ENCODE data around the gene CA5A.
"Not testable (repeated sequence)": the region's sequence is repeated elsewhere in the genome, so short reads cannot be mapped to it uniquely, and the experiment has no call there.

Gene CA5A

DNA sequence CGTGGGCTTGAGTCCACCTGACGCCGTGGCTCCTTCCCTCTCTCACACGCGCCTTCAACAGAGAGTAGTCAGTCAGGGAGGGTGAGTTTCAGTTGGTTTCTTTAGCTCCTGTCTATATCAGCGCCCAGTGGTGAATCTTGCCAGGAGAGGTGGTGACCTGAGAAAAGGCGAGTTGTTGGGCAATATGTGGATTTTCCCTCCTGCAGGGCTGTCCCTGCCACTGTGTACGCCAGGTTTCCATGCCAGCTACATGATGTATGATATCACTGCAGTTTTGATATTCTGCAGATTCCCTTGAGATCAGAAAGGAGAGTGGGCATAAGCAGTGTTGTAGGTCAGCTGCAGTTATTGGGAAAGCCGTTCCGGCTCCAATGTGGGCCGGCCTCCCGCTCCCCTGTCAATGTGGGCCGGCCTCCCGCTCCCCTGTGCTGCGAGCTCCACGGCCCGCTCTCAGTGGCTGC, 46.3 kb upstream of the CA5A start:
- Histone ChIP-seq H3K36me3 (ENCODE audit: insufficient read depth) (no peaks in the 10 kb centered on the region), H3K27ac (no peak overlapping the region), H2AFZ (ENCODE audit: low read depth) (no peak overlapping the region), H3K79me2 (ENCODE audit: insufficient read depth, low read depth) (no peaks in the 10 kb centered on the region), H3K4me2 (no peak overlapping the region), H3K4me3 (IDR thresholded peaks at IDR 0.05; ENCODE audit: insufficient read depth, low read depth, low read length) (no peak overlapping the region), H3K27me3 (ENCODE audit: insufficient read depth, low read depth) (no peaks in the 10 kb centered on the region), H3K9ac (no peak overlapping the region), H3K4me1 (ENCODE audit: low read depth, poor library complexity, severe bottlenecking) (no peaks in the 10 kb centered on the region), H4K20me1 (ENCODE audit: insufficient read depth) (no peaks in the 10 kb centered on the region)
- TF ChIP-seq, protein P1, sequence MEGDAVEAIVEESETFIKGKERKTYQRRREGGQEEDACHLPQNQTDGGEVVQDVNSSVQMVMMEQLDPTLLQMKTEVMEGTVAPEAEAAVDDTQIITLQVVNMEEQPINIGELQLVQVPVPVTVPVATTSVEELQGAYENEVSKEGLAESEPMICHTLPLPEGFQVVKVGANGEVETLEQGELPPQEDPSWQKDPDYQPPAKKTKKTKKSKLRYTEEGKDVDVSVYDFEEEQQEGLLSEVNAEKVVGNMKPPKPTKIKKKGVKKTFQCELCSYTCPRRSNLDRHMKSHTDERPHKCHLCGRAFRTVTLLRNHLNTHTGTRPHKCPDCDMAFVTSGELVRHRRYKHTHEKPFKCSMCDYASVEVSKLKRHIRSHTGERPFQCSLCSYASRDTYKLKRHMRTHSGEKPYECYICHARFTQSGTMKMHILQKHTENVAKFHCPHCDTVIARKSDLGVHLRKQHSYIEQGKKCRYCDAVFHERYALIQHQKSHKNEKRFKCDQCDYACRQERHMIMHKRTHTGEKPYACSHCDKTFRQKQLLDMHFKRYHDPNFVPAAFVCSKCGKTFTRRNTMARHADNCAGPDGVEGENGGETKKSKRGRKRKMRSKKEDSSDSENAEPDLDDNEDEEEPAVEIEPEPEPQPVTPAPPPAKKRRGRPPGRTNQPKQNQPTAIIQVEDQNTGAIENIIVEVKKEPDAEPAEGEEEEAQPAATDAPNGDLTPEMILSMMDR (conservative IDR thresholded peaks at IDR 0.05; ENCODE audit: low read depth, low read length), result no peak

DNA sequence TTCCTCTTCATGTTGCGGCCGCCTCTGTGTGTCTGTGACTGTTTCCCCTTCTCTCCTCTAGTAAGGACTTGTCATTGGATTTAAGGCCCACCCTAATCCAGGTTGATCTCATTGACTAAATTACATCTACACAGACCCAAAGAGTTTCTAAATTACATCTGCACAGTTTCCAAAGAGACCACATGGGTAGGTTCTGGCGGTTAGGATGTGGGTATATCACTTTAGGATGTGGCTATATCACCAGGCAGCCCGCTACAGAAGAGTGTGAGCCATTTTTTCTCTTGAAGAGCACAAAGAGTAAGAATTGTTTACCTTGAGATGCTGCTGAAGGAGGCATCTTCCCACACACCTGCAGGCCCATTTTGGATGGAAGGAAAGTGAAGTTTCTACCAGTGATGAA, 45.0 kb upstream of the CA5A start:
- not testable (repeated sequence) for H3K27ac ChIP-seq; H3K79me2 ChIP-seq (ENCODE audit: insufficient read depth, low read depth); H3K4me1 ChIP-seq (ENCODE audit: low read depth, poor library complexity, severe bottlenecking); H4K20me1 ChIP-seq (ENCODE audit: insufficient read depth); H2AFZ ChIP-seq (ENCODE audit: low read depth); H3K27me3 ChIP-seq (ENCODE audit: insufficient read depth, low read depth); H3K36me3 ChIP-seq (ENCODE audit: insufficient read depth); H3K4me3 ChIP-seq (IDR thresholded peaks at IDR 0.05; ENCODE audit: insufficient read depth, low read depth, low read length); H3K9ac ChIP-seq; H3K4me2 ChIP-seq

DNA sequence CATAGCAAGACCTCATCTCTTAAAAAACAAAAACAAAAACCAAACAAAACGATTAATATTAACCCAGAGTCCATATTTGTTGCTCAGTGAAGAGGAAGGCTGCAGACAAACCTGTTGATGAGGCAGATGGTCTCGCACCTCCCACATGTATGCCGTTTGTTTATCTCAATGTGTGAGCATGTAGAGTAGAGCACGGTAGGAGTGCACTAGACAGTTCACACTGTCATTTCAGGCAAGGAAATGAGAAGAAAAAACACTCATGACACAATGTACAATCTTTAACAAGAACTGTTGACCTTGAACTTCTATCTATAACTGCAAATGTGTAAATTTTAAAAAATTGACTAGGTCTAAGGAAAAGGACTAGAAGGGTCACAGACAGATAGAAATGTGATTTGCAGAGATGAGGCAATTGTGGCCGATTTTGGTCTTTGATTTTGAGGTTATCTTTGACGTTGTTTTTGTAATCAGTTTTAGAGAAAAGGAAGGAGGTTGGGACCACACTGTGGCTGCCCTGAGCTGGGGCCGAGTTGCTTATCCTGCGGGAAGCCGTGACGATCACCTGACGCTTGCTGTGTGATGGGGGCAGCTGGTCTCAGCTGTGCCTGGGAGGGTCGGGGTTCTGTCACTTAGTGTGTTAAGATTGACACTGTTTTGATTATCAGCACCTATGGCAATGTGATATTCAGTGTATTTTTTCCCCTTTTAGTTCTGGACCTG, 43.7 kb upstream of the CA5A start:
- not testable (repeated sequence) for H3K79me2 ChIP-seq (ENCODE audit: insufficient read depth, low read depth); H4K20me1 ChIP-seq (ENCODE audit: insufficient read depth)

DNA sequence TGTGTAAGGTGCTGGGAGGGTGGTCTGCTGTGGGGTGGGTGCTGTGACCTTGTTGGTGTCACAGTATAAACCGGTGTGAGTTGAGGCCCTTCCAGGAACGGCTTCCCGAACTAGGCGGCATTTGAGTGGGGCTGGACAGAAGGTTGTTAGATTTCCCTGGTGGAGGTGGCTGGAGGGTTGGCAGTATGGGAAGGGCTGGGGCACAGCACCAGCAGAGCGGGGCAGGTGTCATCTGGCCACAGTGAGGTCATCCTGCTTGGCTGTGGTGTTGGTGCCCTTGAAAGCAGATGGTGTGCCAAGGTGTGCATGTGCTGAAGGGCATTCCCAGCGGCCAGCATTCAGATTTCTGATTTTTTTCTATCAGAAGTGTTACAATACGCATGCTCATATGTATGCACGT, 43.0 kb upstream of the CA5A start:
- Histone ChIP-seq H2AFZ (ENCODE audit: low read depth) (no peak overlapping the region), H4K20me1 (ENCODE audit: insufficient read depth) (no peaks in the 10 kb centered on the region), H3K36me3 (ENCODE audit: insufficient read depth) (no peaks in the 10 kb centered on the region), H3K9ac (no peak overlapping the region), H3K4me1 (ENCODE audit: low read depth, poor library complexity, severe bottlenecking) (no peaks in the 10 kb centered on the region), H3K4me3 (IDR thresholded peaks at IDR 0.05; ENCODE audit: insufficient read depth, low read depth, low read length) (no peak overlapping the region), H3K27ac (no peak overlapping the region), H3K27me3 (ENCODE audit: insufficient read depth, low read depth) (no peaks in the 10 kb centered on the region), H3K4me2 (no peak overlapping the region), H3K79me2 (ENCODE audit: insufficient read depth, low read depth) (no peaks in the 10 kb centered on the region; the same call in 1 of the 2 replicates)
- TF ChIP-seq, protein P1 (conservative IDR thresholded peaks at IDR 0.05; ENCODE audit: low read depth, low read length), result no peak

More for the DNA sequence above, 43.7 kb upstream of the CA5A start:
- not testable (repeated sequence) for H3K27me3 ChIP-seq (ENCODE audit: insufficient read depth, low read depth); H2AFZ ChIP-seq (ENCODE audit: low read depth); H3K4me1 ChIP-seq (ENCODE audit: low read depth, poor library complexity, severe bottlenecking); H3K36me3 ChIP-seq (ENCODE audit: insufficient read depth); H3K4me2 ChIP-seq; H3K4me3 ChIP-seq (IDR thresholded peaks at IDR 0.05; ENCODE audit: insufficient read depth, low read depth, low read length); H3K27ac ChIP-seq; H3K9ac ChIP-seq

DNA sequence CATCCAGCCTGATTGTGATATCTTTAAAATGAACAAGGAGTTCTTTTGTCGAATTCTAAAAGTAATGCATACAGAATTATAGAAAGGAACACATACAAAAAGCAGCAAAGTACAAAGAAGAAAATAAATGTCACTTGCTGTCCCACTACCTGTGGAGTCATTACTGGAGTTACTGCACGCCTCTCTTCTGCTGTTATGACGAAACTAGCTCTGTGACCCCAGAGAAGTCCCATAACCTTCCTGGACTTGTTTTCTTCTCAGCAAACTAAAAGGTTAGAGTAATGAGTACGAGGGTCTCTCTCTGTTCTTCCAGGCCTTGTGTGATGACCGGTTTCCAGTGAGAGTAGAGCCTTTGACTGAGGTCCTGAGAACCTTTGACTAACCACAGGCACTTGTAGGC, 41.8 kb upstream of the CA5A start:
- Histone ChIP-seq H3K4me2 (no peak overlapping the region), H3K27ac (no peak overlapping the region), H3K79me2 (ENCODE audit: insufficient read depth, low read depth) (peaks cover 7% of the 10 kb centered on the region; the same call in 1 of the 2 replicates), H3K36me3 (ENCODE audit: insufficient read depth) (no peaks in the 10 kb centered on the region), H3K4me3 (IDR thresholded peaks at IDR 0.05; ENCODE audit: insufficient read depth, low read depth, low read length) (no peak overlapping the region), H4K20me1 (ENCODE audit: insufficient read depth) (no peaks in the 10 kb centered on the region), H3K9ac (no peak overlapping the region), H2AFZ (ENCODE audit: low read depth) (no peak overlapping the region), H3K27me3 (ENCODE audit: insufficient read depth, low read depth) (no peaks in the 10 kb centered on the region), H3K4me1 (ENCODE audit: low read depth, poor library complexity, severe bottlenecking) (no peaks in the 10 kb centered on the region)
- TF ChIP-seq, protein P1 (conservative IDR thresholded peaks at IDR 0.05; ENCODE audit: low read depth, low read length), result no peak

Data from KMS-11 (cell line).